ENCODE measurements around the gene A3GALT2.

A3GALT2 gene

GRCh38 chr1:33265780-33266605 lies 54.9 kb downstream of the A3GALT2 start:
- TF ChIP-seq TAF1 (IDR thresholded peaks at IDR 0.05; ENCODE audit: borderline replicate concordance, low read depth, low read length) (no peak), POLR2A (IDR thresholded peaks at IDR 0.05; ENCODE audit: low read depth, low read length) (no peak), POLR2AphosphoS5 (IDR thresholded peaks at IDR 0.05; ENCODE audit: low read depth, low read length) (no peak)
- FAIRE-seq: no peak
- DNase-seq (ENCODE audit: insufficient read length): no peak

GRCh38 chr1:33263890-33264504 lies 56.9 kb downstream of the A3GALT2 start:
- no peak for TF ChIP-seq POLR2AphosphoS5 (IDR thresholded peaks at IDR 0.05; ENCODE audit: low read depth, low read length)
- no peak for TF ChIP-seq TAF1 (IDR thresholded peaks at IDR 0.05; ENCODE audit: borderline replicate concordance, low read depth, low read length)
- no peak for TF ChIP-seq POLR2A (IDR thresholded peaks at IDR 0.05; ENCODE audit: low read depth, low read length)
- no peak for FAIRE-seq
- no peak for DNase-seq (ENCODE audit: insufficient read length)

GRCh38 chr1:33261344-33261743 lies 59.6 kb downstream of the A3GALT2 start:
- TF ChIP-seq POLR2AphosphoS5 (IDR thresholded peaks at IDR 0.05; ENCODE audit: low read depth, low read length): no peak
- TF ChIP-seq TAF1 (IDR thresholded peaks at IDR 0.05; ENCODE audit: borderline replicate concordance, low read depth, low read length): no peak
- no peak for TF ChIP-seq POLR2A (IDR thresholded peaks at IDR 0.05; ENCODE audit: low read depth, low read length)
- no peak for DNase-seq (ENCODE audit: insufficient read length)

GRCh38 chr1:33260439-33260838 lies 60.5 kb downstream of the A3GALT2 start:
- no peak for FAIRE-seq
- DNase-seq (ENCODE audit: insufficient read length): no peak
- TF ChIP-seq TAF1 (IDR thresholded peaks at IDR 0.05; ENCODE audit: borderline replicate concordance, low read depth, low read length) (no peak), POLR2AphosphoS5 (IDR thresholded peaks at IDR 0.05; ENCODE audit: low read depth, low read length) (no peak), POLR2A (IDR thresholded peaks at IDR 0.05; ENCODE audit: low read depth, low read length) (no peak)

More at GRCh38 chr1:33261344-33261743, 59.6 kb downstream of the A3GALT2 start:
- FAIRE-seq: no peak

- no peak for FAIRE-seq
- DNase-seq (ENCODE audit: insufficient read length): no peak
These were observed 61.0 kb downstream of the A3GALT2 start for GRCh38 chr1:33259879-33260278.

GRCh38 chr1:33258788-33259274 lies 62.1 kb downstream of the A3GALT2 start:
- no peak for FAIRE-seq

More at GRCh38 chr1:33259879-33260278, 61.0 kb downstream of the A3GALT2 start:
- TF ChIP-seq TAF1 (IDR thresholded peaks at IDR 0.05; ENCODE audit: borderline replicate concordance, low read depth, low read length): no peak
- TF ChIP-seq POLR2AphosphoS5 (IDR thresholded peaks at IDR 0.05; ENCODE audit: low read depth, low read length): no peak
- no peak for TF ChIP-seq POLR2A (IDR thresholded peaks at IDR 0.05; ENCODE audit: low read depth, low read length)

GRCh38 chr1:33257772-33258712 lies 62.9 kb downstream of the A3GALT2 start:
- FAIRE-seq (no peak), DNase-seq (ENCODE audit: insufficient read length) (no peak)
- TF ChIP-seq POLR2AphosphoS5 (IDR thresholded peaks at IDR 0.05; ENCODE audit: low read depth, low read length): no peak
- TF ChIP-seq POLR2A (IDR thresholded peaks at IDR 0.05; ENCODE audit: low read depth, low read length): no peak
- no peak for TF ChIP-seq TAF1 (IDR thresholded peaks at IDR 0.05; ENCODE audit: borderline replicate concordance, low read depth, low read length)

More at GRCh38 chr1:33258788-33259274, 62.1 kb downstream of the A3GALT2 start:
- no peak for DNase-seq (ENCODE audit: insufficient read length)
- TF ChIP-seq POLR2AphosphoS5 (IDR thresholded peaks at IDR 0.05; ENCODE audit: low read depth, low read length) (no peak), POLR2A (IDR thresholded peaks at IDR 0.05; ENCODE audit: low read depth, low read length) (no peak), TAF1 (IDR thresholded peaks at IDR 0.05; ENCODE audit: borderline replicate concordance, low read depth, low read length) (no peak)

GRCh38 chr1:33257207-33257771 lies 63.6 kb downstream of the A3GALT2 start:
- TF ChIP-seq POLR2A (IDR thresholded peaks at IDR 0.05; ENCODE audit: low read depth, low read length): no peak
- no peak for TF ChIP-seq TAF1 (IDR thresholded peaks at IDR 0.05; ENCODE audit: borderline replicate concordance, low read depth, low read length)
- TF ChIP-seq POLR2AphosphoS5 (IDR thresholded peaks at IDR 0.05; ENCODE audit: low read depth, low read length): no peak
- FAIRE-seq (no peak), DNase-seq (ENCODE audit: insufficient read length) (no peak)

Data from GM12892 (cell line).